Measurements from ENCODE around the gene BAHCC1.

GRCh38 chr17:81498953-81499600 lies 103.8 kb downstream of the BAHCC1 start:
- no peak for TF ChIP-seq CTCF (IDR thresholded peaks at IDR 0.05; ENCODE audit: poor library complexity, severe bottlenecking)
- TF ChIP-seq POLR2AphosphoS5 (IDR thresholded peaks at IDR 0.05): no peak
- no peak for TF ChIP-seq TAF1 (IDR thresholded peaks at IDR 0.05; ENCODE audit: low read depth)
- TF ChIP-seq REST (IDR thresholded peaks at IDR 0.05; ENCODE audit: borderline replicate concordance): no peak
- no peak for TF ChIP-seq RAD21 (conservative IDR thresholded peaks at IDR 0.05)
- TF ChIP-seq EP300 (conservative IDR thresholded peaks at IDR 0.05; ENCODE audit: poor library complexity, severe bottlenecking): no peak
- TF ChIP-seq SMC3 (conservative IDR thresholded peaks at IDR 0.05; ENCODE audit: poor library complexity): no peak
